AG09319 (cell line): ENCODE data around the gene ASAP2.

Experiments
- DNase-seq: peaks from one replicate; pipeline ENCODE4 v3.0.0-alpha.2; 2010; ENCODE audit warnings: low read depth; ENCODE audit errors: extremely low read depth
- TF ChIP-seq, protein P1 (sequence below): IDR thresholded peaks from 2 replicates; pipeline ENCODE4 v1.5.1; 2011; ENCODE audit warnings: low read depth, mild to moderate bottlenecking, inconsistent platforms, low read length, moderate library complexity

Gene ASAP2

DNA sequence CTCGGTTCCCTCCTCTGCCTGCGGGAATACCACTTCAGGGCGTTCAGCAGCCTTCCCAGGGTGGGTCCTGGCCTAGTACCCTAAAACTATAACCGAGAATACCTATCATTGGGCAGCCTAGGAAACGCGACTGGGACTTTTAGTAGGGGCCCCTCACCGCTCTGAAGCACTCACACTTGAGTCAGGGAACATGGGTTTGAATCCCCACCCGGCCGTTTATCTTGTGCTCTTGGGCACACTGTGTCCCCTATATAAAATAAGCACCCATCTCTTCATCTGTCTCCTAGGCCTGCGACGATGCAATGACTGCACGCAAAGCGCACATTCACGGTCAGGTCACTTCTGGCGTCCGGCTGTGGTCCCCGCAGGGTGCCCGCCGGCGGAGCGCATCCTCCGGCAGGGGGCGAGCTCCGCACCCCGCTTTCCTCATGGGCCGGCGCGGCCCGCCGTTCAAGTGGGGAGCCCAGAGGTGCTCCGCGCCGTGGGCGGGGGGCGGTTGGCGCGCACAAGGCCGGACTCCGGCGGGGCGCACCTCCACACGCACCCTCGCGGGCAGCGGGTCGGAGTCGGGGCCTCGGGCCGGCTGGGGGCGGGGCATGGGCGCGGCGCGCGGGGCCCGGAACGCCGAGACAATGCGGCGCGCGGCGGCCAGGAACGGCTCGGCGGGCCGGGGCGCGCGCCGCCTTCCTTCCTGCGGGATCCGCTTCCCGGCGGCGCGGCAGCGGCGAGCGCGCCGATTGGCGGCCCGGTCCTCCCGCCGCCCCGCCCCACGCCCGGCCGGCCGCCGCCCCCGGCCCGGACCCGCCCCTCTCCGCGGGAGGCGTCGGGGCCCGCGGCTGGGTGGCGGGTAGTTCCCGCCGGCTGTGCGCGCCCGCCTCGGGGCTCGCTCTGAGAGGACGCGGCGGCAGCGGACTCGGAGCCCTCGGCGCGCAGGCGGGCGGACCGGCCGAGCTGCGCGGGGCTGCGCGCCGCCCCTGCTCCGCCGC lies at the start of gene ASAP2:
TSS of gene ASAP2 (plus strand) at position 850 of the 986 bp plus-strand sequence. CDS start 293 bp downstream, outside the sequence.
- no peak for DNase-seq
- TF ChIP-seq, protein P1, sequence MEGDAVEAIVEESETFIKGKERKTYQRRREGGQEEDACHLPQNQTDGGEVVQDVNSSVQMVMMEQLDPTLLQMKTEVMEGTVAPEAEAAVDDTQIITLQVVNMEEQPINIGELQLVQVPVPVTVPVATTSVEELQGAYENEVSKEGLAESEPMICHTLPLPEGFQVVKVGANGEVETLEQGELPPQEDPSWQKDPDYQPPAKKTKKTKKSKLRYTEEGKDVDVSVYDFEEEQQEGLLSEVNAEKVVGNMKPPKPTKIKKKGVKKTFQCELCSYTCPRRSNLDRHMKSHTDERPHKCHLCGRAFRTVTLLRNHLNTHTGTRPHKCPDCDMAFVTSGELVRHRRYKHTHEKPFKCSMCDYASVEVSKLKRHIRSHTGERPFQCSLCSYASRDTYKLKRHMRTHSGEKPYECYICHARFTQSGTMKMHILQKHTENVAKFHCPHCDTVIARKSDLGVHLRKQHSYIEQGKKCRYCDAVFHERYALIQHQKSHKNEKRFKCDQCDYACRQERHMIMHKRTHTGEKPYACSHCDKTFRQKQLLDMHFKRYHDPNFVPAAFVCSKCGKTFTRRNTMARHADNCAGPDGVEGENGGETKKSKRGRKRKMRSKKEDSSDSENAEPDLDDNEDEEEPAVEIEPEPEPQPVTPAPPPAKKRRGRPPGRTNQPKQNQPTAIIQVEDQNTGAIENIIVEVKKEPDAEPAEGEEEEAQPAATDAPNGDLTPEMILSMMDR: peak; percentile 62

DNA sequence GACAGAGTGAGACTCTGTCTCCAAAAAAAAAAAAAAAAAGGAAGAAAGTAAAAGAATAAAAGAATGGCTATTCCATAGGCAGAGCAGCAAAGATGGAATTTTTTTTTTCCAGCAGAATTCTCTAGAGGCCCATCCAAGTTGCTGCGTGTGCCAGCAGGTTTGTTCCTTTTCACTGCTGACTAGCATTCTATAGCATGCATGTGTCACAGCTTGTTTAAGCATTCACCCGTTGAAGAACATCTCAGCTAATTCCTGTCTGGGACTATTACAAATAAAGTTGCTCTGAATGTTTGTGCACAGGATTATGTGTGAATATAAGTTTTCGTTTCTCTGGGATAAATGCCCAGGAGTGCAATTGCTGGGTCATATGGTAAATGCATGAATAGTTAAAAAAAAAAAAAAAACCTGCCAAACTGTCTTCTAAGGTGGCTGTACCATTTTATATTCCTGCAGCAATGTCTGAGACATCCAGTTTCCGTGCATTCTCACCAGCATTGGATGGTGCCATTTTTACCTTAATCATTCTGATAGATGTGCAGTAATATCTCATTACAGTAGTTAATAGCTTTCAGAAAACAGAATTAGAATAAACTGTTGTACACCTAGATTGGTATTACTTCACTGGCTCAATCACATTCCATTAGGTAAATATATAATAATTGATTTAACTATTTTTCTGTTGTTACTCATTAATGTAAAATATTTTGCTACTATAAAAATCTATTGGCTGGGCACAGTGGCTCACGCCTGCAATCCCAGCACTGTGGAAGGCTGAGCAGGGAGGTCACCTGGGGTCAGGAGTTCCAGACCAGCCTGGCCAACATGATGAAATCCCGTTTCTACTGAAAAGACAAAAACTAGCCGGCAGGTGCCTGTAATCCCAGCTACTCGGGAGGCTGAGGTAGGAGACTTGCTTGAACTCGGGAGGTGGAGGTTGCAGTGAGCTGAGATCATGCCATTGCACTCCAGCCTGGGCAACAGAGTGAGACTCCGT lies 47.5 kb upstream of the ASAP2 start:
- DNase-seq: no peak
- TF ChIP-seq, protein P1: no peak

DNA sequence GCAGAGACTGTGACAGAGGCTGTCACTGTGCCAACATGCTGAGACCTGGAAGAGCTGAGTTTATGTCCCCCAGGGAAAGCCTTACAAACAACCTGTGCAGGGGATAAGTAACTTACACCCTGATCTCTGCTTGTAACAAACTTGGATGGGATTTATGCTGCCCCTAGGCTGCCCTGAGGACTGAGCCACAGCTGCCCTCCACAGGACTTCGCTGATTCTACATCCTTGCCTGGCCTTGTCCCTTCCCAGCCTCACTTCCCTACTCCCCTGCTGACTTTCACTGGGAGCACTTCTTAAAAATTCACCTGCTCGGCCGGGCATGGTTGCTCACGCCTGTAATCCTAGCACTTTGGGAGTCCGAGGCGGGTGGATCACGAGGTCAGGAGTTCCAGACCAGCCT lies 45.9 kb upstream of the ASAP2 start:
- TF ChIP-seq, protein P1: no peak
- no peak for DNase-seq

DNA sequence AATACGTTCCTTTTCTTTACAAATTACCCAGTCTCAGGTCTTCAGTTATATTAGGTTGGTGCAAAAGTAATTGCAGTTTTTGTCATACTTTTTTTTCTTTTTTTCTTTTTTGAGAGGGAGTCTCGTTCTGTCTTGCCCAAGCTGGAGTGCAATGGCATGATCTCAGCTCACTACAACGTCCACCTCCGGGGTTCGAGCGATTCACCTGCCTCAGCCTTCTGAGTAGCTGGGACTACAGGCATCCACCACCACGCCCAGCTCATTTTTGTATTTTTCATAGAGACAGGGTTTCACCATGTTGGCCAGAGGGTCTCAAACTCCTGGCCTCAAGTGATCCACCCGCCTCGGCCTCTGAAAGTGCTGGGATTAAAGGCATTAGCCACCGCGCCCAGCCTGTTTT lies 43.8 kb upstream of the ASAP2 start:
- TF ChIP-seq, protein P1: no peak

DNA sequence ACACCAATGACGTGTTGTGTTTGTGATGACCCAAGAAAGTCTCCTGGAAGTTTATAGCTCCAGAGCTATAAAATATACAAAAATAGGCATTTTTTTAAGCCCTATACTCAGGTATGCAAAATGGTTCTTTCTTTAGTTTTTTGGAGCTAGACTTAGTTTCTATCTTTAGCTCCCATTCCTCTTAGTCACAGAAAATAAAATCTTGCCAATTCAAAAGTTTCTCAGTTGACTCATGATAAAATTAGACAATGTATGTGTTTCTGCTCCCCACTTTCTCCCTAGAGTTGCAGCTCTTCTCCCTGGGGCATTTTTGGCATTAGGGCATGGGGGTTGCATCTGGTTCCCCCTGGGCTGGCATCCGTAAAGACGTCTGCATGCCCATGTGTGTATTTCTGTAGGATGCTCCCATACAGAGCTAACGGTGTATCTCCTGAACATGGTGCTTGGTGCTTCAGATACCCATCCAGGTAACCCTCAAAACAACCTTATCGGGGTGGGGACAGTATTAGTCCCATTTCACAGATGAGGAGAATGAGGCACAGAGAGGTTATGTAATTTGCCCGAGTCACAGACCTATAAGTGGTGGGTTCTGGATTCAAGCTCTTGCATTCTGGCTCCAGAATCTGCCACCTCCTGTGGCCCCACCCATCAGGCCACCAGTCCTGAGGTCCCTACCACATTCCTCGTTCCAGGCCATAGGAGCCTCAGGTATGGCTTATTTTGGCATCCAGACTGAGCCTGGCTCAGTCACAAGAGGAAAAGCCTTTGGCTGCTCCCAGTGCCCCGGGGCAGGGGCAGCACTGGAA lies 43.1 kb upstream of the ASAP2 start:
- DNase-seq: no peak
- TF ChIP-seq, protein P1: no peak

More for the DNA sequence above, 43.8 kb upstream of the ASAP2 start:
- DNase-seq: no peak

DNA sequence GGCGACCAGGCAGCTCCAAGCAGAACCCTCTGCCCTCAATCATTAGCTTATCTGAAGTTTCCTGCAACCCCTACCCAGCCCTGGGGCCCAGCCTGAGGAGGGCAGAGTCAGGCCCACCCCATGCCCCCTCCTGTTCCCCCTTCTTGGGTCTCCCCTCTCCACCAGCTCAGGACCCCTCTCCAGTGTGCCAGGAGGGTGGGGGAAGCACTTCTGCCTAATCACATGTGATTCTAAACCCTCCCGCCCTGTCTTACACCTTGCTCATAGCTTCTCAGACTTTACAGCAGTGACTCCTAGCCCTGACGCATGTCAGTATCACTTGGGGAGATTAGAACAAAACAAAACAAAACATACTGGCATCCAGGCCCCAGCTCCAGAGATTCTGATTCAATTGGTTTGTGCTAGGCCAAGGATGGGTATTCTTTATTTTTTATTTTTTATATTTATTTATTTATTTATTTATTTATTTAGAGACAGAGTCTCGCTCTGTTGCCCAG lies 42.5 kb upstream of the ASAP2 start:
- no peak for DNase-seq
- TF ChIP-seq, protein P1: no peak
